Endodermal cell (in vitro differentiated cells): ENCODE results near the gene COL15A1. TPM values are rescaled to one million over a fixed set of nuclear protein-coding genes. Genes with fewer than 3 reads are reported as not detected.
A peak's percentile ranks its signal among the peaks of the same experiment; 100 is the strongest.

Experiments used
- DNase-seq: peaks from one replicate; pipeline ENCODE4 v3.0.0-alpha.2; 2017
- H3K27ac ChIP-seq: 2 replicates; pipeline ENCODE4 v1.5.1; 2013; ENCODE audit warnings: mild to moderate bottlenecking, low read depth, low read length, moderate library complexity
- H3K27me3 ChIP-seq: 2 replicates; pipeline ENCODE4 v1.6.1; 2013; ENCODE audit warnings: mild to moderate bottlenecking, low read length, moderate library complexity; ENCODE audit not compliant: insufficient read depth, control insufficient read depth, poor library complexity, severe bottlenecking
- H3K36me3 ChIP-seq: 2 replicates; pipeline ENCODE4 v1.7.0; 2013; ENCODE audit warnings: mild to moderate bottlenecking, low read length, moderate library complexity; ENCODE audit not compliant: control insufficient read depth, insufficient read depth
- H3K4me1 ChIP-seq: one replicate; pipeline ENCODE4 v1.7.0; 2013; ENCODE audit warnings: low read length; ENCODE audit not compliant: control insufficient read depth, insufficient read depth
- H3K4me3 ChIP-seq: 2 replicates; pipeline ENCODE4 v1.5.1; 2013; ENCODE audit warnings: mild to moderate bottlenecking, low read length, moderate library complexity
- H3K9ac ChIP-seq: 2 replicates; pipeline ENCODE4 v1.6.1; 2013; ENCODE audit warnings: mild to moderate bottlenecking, low read length, moderate library complexity; ENCODE audit not compliant: poor library complexity, severe bottlenecking; ENCODE audit errors: extremely low read depth
- H3K9me3 ChIP-seq: 2 replicates; pipeline ENCODE4 v1.6.1; 2013; ENCODE audit warnings: mild to moderate bottlenecking, low read length, moderate library complexity; ENCODE audit not compliant: control insufficient read depth
- H3K27ac Mint-ChIP-seq: 2 replicates; pipeline ENCODE4 v1.8.0; 2020; ENCODE audit warnings: mixed read lengths
- H3K27me3 Mint-ChIP-seq: 2 replicates; pipeline ENCODE4 v1.8.0; 2021; ENCODE audit warnings: mild to moderate bottlenecking, mixed read lengths; ENCODE audit not compliant: insufficient read depth
- H3K36me3 Mint-ChIP-seq: 2 replicates; pipeline ENCODE4 v1.8.0; 2020; ENCODE audit warnings: low read depth, mixed read lengths
- H3K4me1 Mint-ChIP-seq: 2 replicates; pipeline ENCODE4 v1.8.0; 2020; ENCODE audit warnings: mixed read lengths
- H3K4me3 Mint-ChIP-seq: 2 replicates; pipeline ENCODE4 v1.8.0; 2020; ENCODE audit warnings: mild to moderate bottlenecking, moderate library complexity, mixed read lengths
- H3K9me3 Mint-ChIP-seq: 2 replicates; pipeline ENCODE4 v1.8.0; 2020; ENCODE audit warnings: mild to moderate bottlenecking, mixed read lengths
- CTCF ChIP-seq: fragments of 200-600 bp; sonication (generic); conservative IDR thresholded peaks from 2 replicates; pipeline ENCODE4 v1.5.0; 2021; ENCODE audit warnings: antibody characterized with exemption, mild to moderate bottlenecking
- WGBS, 2 experiments: methylation state at CpG; one replicate each; pipeline versions ENCODE4 v1.1.5 to v1.1.7; 2013; ENCODE audit warnings: missing lambda C conversion rate in 2 of 2, mixed read lengths in 1 of 2; ENCODE audit not compliant: insufficient coverage in 1 of 2, insufficient read length in 1 of 2; 5-methylcytosine and 5-hydroxymethylcytosine counted together
- total RNA-seq, 2 donors: library from RNA; stranded (reverse); fragmentation: NEBNext Ultra II Directional in 1 of 2; extraction: Animal tissue kit (Norgen Biotek cat#: 25700) in 1 of 2; gene quantifications; 2 replicates in 1 of 2; 3 replicates in 1 of 2; pipeline ENCODE4 v1.2.1, GENCODE V29; 2021

Gene COL15A1
- total RNA-seq, 2 donors from 2014 or later, result 0.27 TPM; not detected in 1

- H3K27ac ChIP-seq, result no peak overlapping the region
- H3K27me3 Mint-ChIP-seq, result peaks cover 13% of the 10 kb centered on the region
- H3K4me1 Mint-ChIP-seq, result peaks cover 2% of the 10 kb centered on the region
- H3K27ac Mint-ChIP-seq, result no peak overlapping the region
- no peaks in the 10 kb centered on the region for H3K4me1 ChIP-seq
- H3K9me3 ChIP-seq, result no peaks in the 10 kb centered on the region
- no peak overlapping the region for H3K9ac ChIP-seq
- 90% methylated on average over 7 of the region's 8 CpGs; no CpG with 5 or more reads in 1 of the 2 experiments for WGBS, 2 experiments
- H3K36me3 Mint-ChIP-seq, result no peaks in the 10 kb centered on the region
- H3K4me3 ChIP-seq, result no peak overlapping the region
- no peak overlapping the region for H3K4me3 Mint-ChIP-seq
- DNase-seq, result peak; percentile 20
- H3K9me3 Mint-ChIP-seq, result no peaks in the 10 kb centered on the region
- no peaks in the 10 kb centered on the region for H3K27me3 ChIP-seq
- H3K36me3 ChIP-seq, result no peaks in the 10 kb centered on the region
- TF ChIP-seq CTCF, result no peak
These were observed 77.2 kb downstream of the COL15A1 start for GRCh38 chr9:99020786-99021436.

GRCh38 chr9:99021512-99021911, 77.8 kb downstream of the COL15A1 start:
- H3K4me3 ChIP-seq, result no peak overlapping the region
- no peak for TF ChIP-seq CTCF
- Mint-ChIP-seq H3K9me3 (no peaks in the 10 kb centered on the region), H3K27me3 (peaks cover 11% of the 10 kb centered on the region), H3K4me1 (peaks cover 2% of the 10 kb centered on the region), H3K27ac (no peak overlapping the region), H3K36me3 (no peaks in the 10 kb centered on the region), H3K4me3 (no peak overlapping the region)
- H3K27me3 ChIP-seq, result no peaks in the 10 kb centered on the region
- H3K9me3 ChIP-seq, result no peaks in the 10 kb centered on the region
- no peaks in the 10 kb centered on the region for H3K4me1 ChIP-seq
- DNase-seq, result no peak
- H3K27ac ChIP-seq, result no peak overlapping the region
- H3K36me3 ChIP-seq, result no peaks in the 10 kb centered on the region
- WGBS, 2 experiments, result 82 to 86% methylated on average over 2 to 3 of the region's 3 CpGs
- no peak overlapping the region for H3K9ac ChIP-seq

GRCh38 chr9:99023231-99023630, 79.5 kb downstream of the COL15A1 start:
- no peak overlapping the region for H3K27ac Mint-ChIP-seq
- peaks cover 2% of the 10 kb centered on the region for H3K4me1 Mint-ChIP-seq
- H3K9ac ChIP-seq, result no peak overlapping the region
- TF ChIP-seq CTCF, result no peak
- no peak overlapping the region for H3K27ac ChIP-seq
- H3K36me3 ChIP-seq, result no peaks in the 10 kb centered on the region
- no peak overlapping the region for H3K4me3 ChIP-seq
- H3K4me3 Mint-ChIP-seq, result no peak overlapping the region
- no peaks in the 10 kb centered on the region for H3K9me3 ChIP-seq
- no peaks in the 10 kb centered on the region for H3K4me1 ChIP-seq
- H3K27me3 ChIP-seq, result no peaks in the 10 kb centered on the region
- WGBS, 2 experiments, result 84 to 85% methylated on average over 7 to 8 of the region's 8 CpGs
- H3K36me3 Mint-ChIP-seq, result no peaks in the 10 kb centered on the region
- H3K27me3 Mint-ChIP-seq, result peaks cover 9% of the 10 kb centered on the region
- DNase-seq, result no peak
- H3K9me3 Mint-ChIP-seq, result no peaks in the 10 kb centered on the region
